Renal cortical epithelial cell (primary cell): ENCODE data around the gene ADAT3. TPM values are rescaled to one million over a fixed set of nuclear protein-coding genes. Genes with fewer than 3 reads are reported as not detected.

Source experiments
- DNase-seq: peaks from one replicate; pipeline ENCODE4 v3.0.0-alpha.2; 2011; ENCODE audit warnings: low read depth
- total RNA-seq: library from RNA; depleted of rRNA; stranded (reverse); fragments of >200 nt; gene quantifications from 2 replicates; pipeline ENCODE4 v1.2.3, GENCODE V29; 2014

ADAT3 gene
- 2.6 and 6.5 TPM in 2 replicates for total RNA-seq

GRCh38 chr19:1905110-1905862 lies at the start of gene ADAT3, which contains the start of gene SCAMP4:
Gene ADAT3, plus strand, starts transcription at chr19:1905399. Its CDS starts 6,649 bp downstream, at chr19:1912048.
Gene SCAMP4, plus strand, starts transcription at chr19:1905399. Its CDS starts 9,621 bp downstream, at chr19:1915020.
- peak; percentile 92 for DNase-seq

- no peak for DNase-seq
These were observed 49.4 kb upstream of the ADAT3 start for GRCh38 chr19:1855828-1856255.

- DNase-seq: no peak
These were observed 48.9 kb upstream of the ADAT3 start for GRCh38 chr19:1856345-1856697.

GRCh38 chr19:1856698-1857603 lies 48.2 kb upstream of the ADAT3 start:
- peak; percentile 77 for DNase-seq

GRCh38 chr19:1857648-1858326 lies 47.4 kb upstream of the ADAT3 start:
- no peak for DNase-seq

GRCh38 chr19:1858412-1859081 lies 46.7 kb upstream of the ADAT3 start:
- DNase-seq: no peak

- no peak for DNase-seq
These were observed 45.8 kb upstream of the ADAT3 start for GRCh38 chr19:1859331-1859781.

GRCh38 chr19:1860042-1860775 lies 45.0 kb upstream of the ADAT3 start:
- peak; percentile 75 for DNase-seq

- no peak for DNase-seq
These were observed 44.2 kb upstream of the ADAT3 start for GRCh38 chr19:1860821-1861598.

- no peak for DNase-seq
These were observed 43.6 kb upstream of the ADAT3 start for GRCh38 chr19:1861599-1862031.

GRCh38 chr19:1862068-1862423 lies 43.2 kb upstream of the ADAT3 start:
- DNase-seq: no peak

- DNase-seq: no peak
These were observed 42.5 kb upstream of the ADAT3 start for GRCh38 chr19:1862424-1863327.

GRCh38 chr19:1863328-1863637 lies 41.9 kb upstream of the ADAT3 start, which contains the start of gene KLF16:
Gene KLF16, minus strand, starts transcription at chr19:1863579. Its CDS starts 82 bp downstream, at chr19:1863497.
- no peak for DNase-seq

GRCh38 chr19:1863638-1864479 lies 41.3 kb upstream of the ADAT3 start:
- peak; percentile 61 for DNase-seq

GRCh38 chr19:1864480-1865171 lies 40.6 kb upstream of the ADAT3 start:
- no peak for DNase-seq

GRCh38 chr19:1865172-1866010 lies 39.8 kb upstream of the ADAT3 start:
- no peak for DNase-seq
